Lower leg skin (tissue), 4 donors: ENCODE measurements around the gene USP13. TPM values are rescaled to one million over a fixed set of nuclear protein-coding genes. Genes with fewer than 3 reads are reported as not detected.

ENCODE experiments used
- DNase-seq, 2 donors: peaks; one replicate each; pipeline ENCODE4 v3.0.0-alpha.2; 2019; ENCODE audit warnings: low spot score in 2 of 2
- H3K4me3 ChIP-seq: fragments of 200-600 bp; sonication (generic); 2 replicates; pipeline ENCODE4 v1.5.1; 2017; ENCODE audit warnings: mild to moderate bottlenecking, low read depth; ENCODE audit not compliant: poor library complexity, severe bottlenecking
- CTCF ChIP-seq, 3 donors: fragments of 450-650 bp; IDR thresholded peaks; one replicate each; pipeline ENCODE4 v1.5.1; 2016; ENCODE audit warnings: antibody characterized with exemption in 3 of 3, mild to moderate bottlenecking in 3 of 3, moderate library complexity in 2 of 3
- POLR2A ChIP-seq, 2 donors: fragments of 450-650 bp; IDR thresholded peaks; one replicate each; pipeline ENCODE4 v1.6.1; 2016 to 2017; ENCODE audit warnings: antibody characterized with exemption in 2 of 2, mild to moderate bottlenecking in 1 of 2, moderate library complexity in 1 of 2
- WGBS, 2 donors: methylation state at CpG; one replicate each; pipeline ENCODE4 v1.1.5; 2018; 5-methylcytosine and 5-hydroxymethylcytosine counted together
- intact Hi-C: fragments of 100-400 bp; cut with DNase I; formaldehyde crosslinking; loops from one replicate; pipeline ENCODE4 v1.15.0; 2023; ENCODE audit warnings: low total_unique reads
- total RNA-seq, 4 donors: library from RNA; depleted of rRNA; stranded (reverse); fragments of >200 nt; gene quantifications; one replicate each; pipeline ENCODE4 v1.1.0, GENCODE V29; 2016

USP13 gene
- total RNA-seq, 4 donors from 2014 or later: 1.6 to 9.4 (median 5.8) TPM

- 87 to 90% methylated on average over 5 of the region's 5 CpGs for WGBS, 2 donors
- intact Hi-C loops: no loop called here
- no peak overlapping the region for H3K4me3 ChIP-seq
- DNase-seq: no peak
- TF ChIP-seq POLR2A (IDR thresholded peaks at IDR 0.05) (no peak), CTCF (IDR thresholded peaks at IDR 0.05) (no peak)
Measured at GRCh38 chr3:179726075-179726699, 73.3 kb downstream of the USP13 start.

- TF ChIP-seq POLR2A (IDR thresholded peaks at IDR 0.05) (no peak), CTCF (IDR thresholded peaks at IDR 0.05) (no peak)
- no peak overlapping the region for H3K4me3 ChIP-seq
- intact Hi-C loops: no loop called here
- WGBS, 2 donors: 85 to 88% methylated on average over 3 of the region's 3 CpGs
- no peak for DNase-seq
Measured at GRCh38 chr3:179729086-179729485, 76.2 kb downstream of the USP13 start.

GRCh38 chr3:179729981-179730380, 77.1 kb downstream of the USP13 start:
- DNase-seq: no peak
- no peak for TF ChIP-seq POLR2A (IDR thresholded peaks at IDR 0.05)
- no peak for TF ChIP-seq CTCF (IDR thresholded peaks at IDR 0.05)
- 82 to 87% methylated on average over 2 of the region's 2 CpGs for WGBS, 2 donors
- H3K4me3 ChIP-seq: no peak overlapping the region
- intact Hi-C loops: no loop called here

GRCh38 chr3:179730506-179730905, 77.7 kb downstream of the USP13 start:
- TF ChIP-seq POLR2A (IDR thresholded peaks at IDR 0.05) (no peak), CTCF (IDR thresholded peaks at IDR 0.05) (no peak)
- 90 to 99% methylated on average over 3 of the region's 3 CpGs for WGBS, 2 donors
- H3K4me3 ChIP-seq: no peak overlapping the region
- intact Hi-C loops: no loop called here
- no peak for DNase-seq

GRCh38 chr3:179731544-179731943, 78.7 kb downstream of the USP13 start:
- intact Hi-C loops: no loop called here
- WGBS, 2 donors: 93 to 94% methylated on average over 9 of the region's 9 CpGs
- no peak for TF ChIP-seq POLR2A (IDR thresholded peaks at IDR 0.05)
- no peak for TF ChIP-seq CTCF (IDR thresholded peaks at IDR 0.05)
- no peak overlapping the region for H3K4me3 ChIP-seq
- DNase-seq: no peak
